IMR-90 (cell line): ENCODE results near the gene CNDP2. TPM values are rescaled to one million over a fixed set of nuclear protein-coding genes. Genes with fewer than 3 reads are reported as not detected.

ENCODE experiments used
- ATAC-seq: fragments of 200-7000 bp; cut with Tn5 transposase; 2 replicates; pipeline ENCODE4 v1.9.1; 2020; ENCODE audit warnings: low read depth, mild to moderate bottlenecking, moderate library complexity
- BruUV-seq: library from RNA; stranded (reverse); fragments of 400-500 nt; replicated peaks from 2 replicates; lab custom pipeline; 2021; lab: Mats Ljungman, UMichigan
- CTCF ChIA-PET: fragments of 300-600 bp; formaldehyde crosslinking; extraction: SDS; loops from one replicate; lab custom pipeline; 2021; ENCODE audit warnings: antibody characterized with exemption; lab: Yijun Ruan, JAX
- POLR2A ChIA-PET: fragments of 300-600 bp; sonication (Branson Sonifier 250); formaldehyde crosslinking; loops from one replicate; lab custom pipeline; 2022; ENCODE audit warnings: antibody characterized with exemption; ENCODE audit not compliant: unreplicated experiment; lab: Charles Lee
- DNase-seq: peaks from one replicate; pipeline ENCODE4 v3.0.0; 2013
- H2AFZ ChIP-seq: replicated peaks from 2 replicates; pipeline ENCODE3; 2013; ENCODE audit warnings: low read length, mild to moderate bottlenecking; ENCODE audit not compliant: poor library complexity
- H2AK5ac ChIP-seq: 2 replicates; pipeline ENCODE4 v1.6.1; 2013; ENCODE audit warnings: low read depth, low read length, inconsistent platforms
- H2AK9ac ChIP-seq: replicated peaks from 2 replicates; pipeline ENCODE3; 2013; ENCODE audit warnings: mild to moderate bottlenecking, low read depth, low read length, moderate library complexity; ENCODE audit not compliant: poor library complexity
- H2BK120ac ChIP-seq: 2 replicates; pipeline ENCODE4 v1.6.1; 2013; ENCODE audit warnings: low read depth, low read length, inconsistent platforms
- H2BK15ac ChIP-seq: 3 replicates; pipeline ENCODE4 v1.6.1; 2013; ENCODE audit warnings: low read depth, low read length, inconsistent platforms
- H2BK20ac ChIP-seq: 2 replicates; pipeline ENCODE4 v1.6.1; 2013; ENCODE audit warnings: low read depth, mild to moderate bottlenecking, inconsistent platforms, low read length, moderate library complexity
- H2BK5ac ChIP-seq: 2 replicates; pipeline ENCODE4 v1.6.1; 2013; ENCODE audit warnings: mild to moderate bottlenecking, low read depth, low read length, inconsistent platforms; ENCODE audit not compliant: poor library complexity, severe bottlenecking
- H3K14ac ChIP-seq: replicated peaks from 2 replicates; pipeline ENCODE4 v1.6.1; 2013; ENCODE audit warnings: low read depth, low read length, inconsistent platforms
- H3K18ac ChIP-seq: 2 replicates; pipeline ENCODE4 v1.6.1; 2013; ENCODE audit warnings: low read depth, low read length, control low read depth
- H3K23ac ChIP-seq: 2 replicates; pipeline ENCODE4 v1.6.1; 2013; ENCODE audit warnings: low read depth, low read length, inconsistent platforms
- H3K27ac ChIP-seq: 2 replicates; pipeline ENCODE4 v1.5.1; 2013; ENCODE audit warnings: mild to moderate bottlenecking, control low read depth, low read length; ENCODE audit not compliant: insufficient read depth
- H3K27me3 ChIP-seq: 2 replicates; pipeline ENCODE4 v1.6.1; 2013; ENCODE audit warnings: low read length; ENCODE audit not compliant: control insufficient read depth, insufficient read depth
- H3K36me3 ChIP-seq: 2 replicates; pipeline ENCODE4 v1.6.1; 2013; ENCODE audit warnings: low read length, mixed read lengths; ENCODE audit not compliant: control insufficient read depth, insufficient read depth
- H3K4ac ChIP-seq: 2 replicates; pipeline ENCODE4 v1.6.1; 2013; ENCODE audit warnings: low read depth, low read length, inconsistent platforms
- H3K4me1 ChIP-seq: 2 replicates; pipeline ENCODE4 v1.6.1; 2013; ENCODE audit warnings: low read length, mixed read lengths; ENCODE audit not compliant: control insufficient read depth, insufficient read depth
- H3K4me2 ChIP-seq: 2 replicates; pipeline ENCODE4 v1.6.1; 2013; ENCODE audit warnings: low read depth, mild to moderate bottlenecking, control low read depth, low read length, moderate library complexity
- H3K4me3 ChIP-seq: 2 replicates; pipeline ENCODE4 v1.5.1; 2013; ENCODE audit warnings: low read depth, mild to moderate bottlenecking, control low read depth, low read length, moderate library complexity; ENCODE audit not compliant: insufficient read depth
- H3K56ac ChIP-seq: 2 replicates; pipeline ENCODE4 v1.6.1; 2013; ENCODE audit warnings: low read length, inconsistent platforms; ENCODE audit not compliant: insufficient read depth; ENCODE audit errors: extremely low read depth
- H3K79me1 ChIP-seq, 2 experiments: 2 replicates each; pipeline ENCODE4 v1.6.1; 2013; ENCODE audit warnings: low read length in 2 of 2, inconsistent platforms in 1 of 2, low read depth in 1 of 2
- H3K9ac ChIP-seq: 2 replicates; pipeline ENCODE4 v1.6.1; 2013; ENCODE audit warnings: low read depth, low read length, control low read depth
- H3K9me1 ChIP-seq: 2 replicates; pipeline ENCODE4 v1.6.1; 2013; ENCODE audit warnings: low read length, inconsistent platforms; ENCODE audit not compliant: insufficient read depth
- H3K9me3 ChIP-seq: 2 replicates; pipeline ENCODE4 v1.6.1; 2013; ENCODE audit warnings: low read length; ENCODE audit not compliant: control insufficient read depth, insufficient read depth
- H4K20me1 ChIP-seq: 2 replicates; pipeline ENCODE4 v1.6.1; 2013; ENCODE audit warnings: low read length, inconsistent platforms; ENCODE audit not compliant: insufficient read depth
- H4K5ac ChIP-seq: 2 replicates; pipeline ENCODE4 v1.6.1; 2013; ENCODE audit warnings: mild to moderate bottlenecking, low read depth, low read length, control low read depth
- H4K8ac ChIP-seq, 2 experiments: 2 replicates each; pipeline ENCODE4 v1.6.1; 2013; ENCODE audit warnings: low read depth in 2 of 2, low read length in 2 of 2, control low read depth in 1 of 2, inconsistent platforms in 1 of 2
- H4K91ac ChIP-seq: 2 replicates; pipeline ENCODE4 v1.6.1; 2013; ENCODE audit warnings: low read depth, low read length, inconsistent platforms; ENCODE audit not compliant: insufficient read depth
- CEBPB ChIP-seq: IDR thresholded peaks from 2 replicates; pipeline ENCODE4 v1.6.1; 2012; ENCODE audit warnings: low read depth, low read length, improper control_type of control experiment
- MAFK ChIP-seq: IDR thresholded peaks from 2 replicates; pipeline ENCODE4 v1.6.1; 2012; ENCODE audit warnings: low read depth, low read length, improper control_type of control experiment
- WGBS, 2 experiments: methylation state at CpG; one replicate each; pipeline versions ENCODE4 v1.1.5 to v1.1.7; 2013; ENCODE audit warnings: missing lambda C conversion rate in 2 of 2; ENCODE audit not compliant: insufficient read length in 1 of 2; ENCODE audit errors: extremely low coverage in 2 of 2; 5-methylcytosine and 5-hydroxymethylcytosine counted together
- dilution Hi-C: fragments of 300-500 bp; cut with HindIII; formaldehyde crosslinking; loops from one replicate; pipeline ENCODE4 v1.14.3; 2018; ENCODE audit warnings: low sequenced_read_pairs; ENCODE audit not compliant: unreplicated experiment
- in situ Hi-C: fragments of 300-500 bp; cut with MboI; formaldehyde crosslinking; loops from 3 replicates; pipeline ENCODE4 v1.14.3; 2019; ENCODE audit warnings: low sequenced_read_pairs, inconsistent platforms, mixed read lengths
- intact Hi-C: fragments of 100-400 bp; cut with micrococcal nuclease; formaldehyde crosslinking; loops from 2 replicates; pipeline ENCODE4 v1.10.0; 2022
- polyA plus RNA-seq, 3 experiments: library from polyadenylated mRNA; depleted of rRNA; stranded (reverse); fragments of >200 nt; gene quantifications; 2 replicates each; pipeline ENCODE4 v1.2.3, GENCODE V29; 2012; ENCODE audit warnings: low replicate concordance in 1 of 3
- total RNA-seq: library from RNA; depleted of rRNA; stranded (reverse); fragments of >200 nt; gene quantifications from 2 replicates; pipeline ENCODE4 v1.2.3, GENCODE V29; 2012
- TF ChIP-seq, protein P1 (sequence below): fragments of 150-350 bp; IDR thresholded peaks from 2 replicates; pipeline ENCODE4 v1.6.1; 2017; ENCODE audit warnings: mild to moderate bottlenecking, antibody characterized with exemption, low read length, low read depth
- TF ChIP-seq, protein P2 (sequence below): fragments of 150-350 bp; IDR thresholded peaks from 2 replicates; pipeline ENCODE4 v1.6.1; 2016; ENCODE audit warnings: low read depth, mild to moderate bottlenecking, low read length, moderate library complexity, borderline replicate concordance

CNDP2 gene
- total and polyA plus RNA-seq, 2 of the 4 experiments (the other 2 are of a cell fraction) = 52.0 to 67.9 TPM

DNA sequence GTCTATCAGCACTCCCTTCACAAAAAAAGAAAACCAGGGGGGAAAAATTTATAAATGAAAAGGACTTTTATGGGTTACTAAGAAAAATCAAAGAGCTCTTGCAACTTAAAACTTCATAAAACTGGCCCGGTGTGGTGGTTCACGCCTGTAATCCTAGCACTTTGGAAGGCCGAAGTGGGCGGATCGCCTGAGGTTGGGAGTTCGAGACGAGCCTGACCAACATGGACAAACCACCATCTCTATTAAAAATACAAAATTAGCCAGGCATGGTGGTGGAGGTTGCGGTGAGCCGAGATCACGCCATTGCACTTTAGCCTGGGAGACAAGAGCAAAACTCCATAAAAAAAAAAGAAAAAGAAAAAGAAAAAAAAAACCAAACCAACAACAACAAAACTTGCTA, 40.8 kb upstream of the CNDP2 start:
- CTCF ChIA-PET = no interaction called here

More for the DNA sequence above, 40.8 kb upstream of the CNDP2 start:
- no peak overlapping the region for H3K4ac ChIP-seq
- H3K4me2 ChIP-seq = no peak overlapping the region
- POLR2A ChIA-PET = no interaction called here
- H3K27me3 ChIP-seq = peaks cover 59% of the 10 kb centered on the region
- H4K5ac ChIP-seq = no peak overlapping the region
- BruUV-seq = no TSS peak
- no peak overlapping the region for H4K8ac ChIP-seq
- ATAC-seq = no peak
- H2BK15ac ChIP-seq = no peak overlapping the region
- H2AFZ ChIP-seq = no peak overlapping the region
- H3K36me3 ChIP-seq = no peaks in the 10 kb centered on the region
- no peaks in the 10 kb centered on the region for H3K9me3 ChIP-seq
- H4K20me1 ChIP-seq = no peaks in the 10 kb centered on the region
- no peak overlapping the region for H3K27ac ChIP-seq
- dilution Hi-C loops = no loop called here
- no peak overlapping the region for H4K91ac ChIP-seq
- WGBS, 2 experiments = 93% methylated on average over 5 of the region's 10 CpGs; no CpG with 5 or more reads in 1 of the 2 experiments
- H3K79me1 ChIP-seq = no peaks in the 10 kb centered on the region
- H2BK20ac ChIP-seq = no peak overlapping the region
- no peak overlapping the region for H2BK120ac ChIP-seq
- intact Hi-C loops = no loop called here
- DNase-seq = no peak
- H3K4me3 ChIP-seq = no peak overlapping the region
- in situ Hi-C loops = no loop called here
- TF ChIP-seq MAFK (no peak), CEBPB (no peak)
- TF ChIP-seq, protein P1, sequence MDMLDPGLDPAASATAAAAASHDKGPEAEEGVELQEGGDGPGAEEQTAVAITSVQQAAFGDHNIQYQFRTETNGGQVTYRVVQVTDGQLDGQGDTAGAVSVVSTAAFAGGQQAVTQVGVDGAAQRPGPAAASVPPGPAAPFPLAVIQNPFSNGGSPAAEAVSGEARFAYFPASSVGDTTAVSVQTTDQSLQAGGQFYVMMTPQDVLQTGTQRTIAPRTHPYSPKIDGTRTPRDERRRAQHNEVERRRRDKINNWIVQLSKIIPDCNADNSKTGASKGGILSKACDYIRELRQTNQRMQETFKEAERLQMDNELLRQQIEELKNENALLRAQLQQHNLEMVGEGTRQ = no peak
- TF ChIP-seq, protein P2, sequence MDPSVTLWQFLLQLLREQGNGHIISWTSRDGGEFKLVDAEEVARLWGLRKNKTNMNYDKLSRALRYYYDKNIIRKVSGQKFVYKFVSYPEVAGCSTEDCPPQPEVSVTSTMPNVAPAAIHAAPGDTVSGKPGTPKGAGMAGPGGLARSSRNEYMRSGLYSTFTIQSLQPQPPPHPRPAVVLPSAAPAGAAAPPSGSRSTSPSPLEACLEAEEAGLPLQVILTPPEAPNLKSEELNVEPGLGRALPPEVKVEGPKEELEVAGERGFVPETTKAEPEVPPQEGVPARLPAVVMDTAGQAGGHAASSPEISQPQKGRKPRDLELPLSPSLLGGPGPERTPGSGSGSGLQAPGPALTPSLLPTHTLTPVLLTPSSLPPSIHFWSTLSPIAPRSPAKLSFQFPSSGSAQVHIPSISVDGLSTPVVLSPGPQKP = no peak
- H3K56ac ChIP-seq = no peak overlapping the region
- H2AK9ac ChIP-seq = no peak overlapping the region
- no peak overlapping the region for H2AK5ac ChIP-seq
- H3K14ac ChIP-seq = no peak overlapping the region
- no peaks in the 10 kb centered on the region for H3K9me1 ChIP-seq
- H3K4me1 ChIP-seq = no peaks in the 10 kb centered on the region
- H3K18ac ChIP-seq = no peak overlapping the region
- no peak overlapping the region for H3K23ac ChIP-seq
- H2BK5ac ChIP-seq = no peak overlapping the region
- H3K9ac ChIP-seq = no peak overlapping the region
